Dermis lymphatic vessel endothelial cell (primary cell): ENCODE data around the gene SIRPB2. TPM values are rescaled to one million over a fixed set of nuclear protein-coding genes. Genes with fewer than 3 reads are reported as not detected.

Experiments
- total RNA-seq: library from RNA; depleted of rRNA; stranded (reverse); fragments of >200 nt; gene quantifications from 2 replicates; pipeline ENCODE4 v1.2.1, GENCODE V29; 2014

SIRPB2 gene
- total RNA-seq: 0.09 and 0.11 TPM in 2 replicates

GRCh38 chr20:1491281-1491840 lies at the start of gene SIRPB2:
Gene SIRPB2, minus strand, starts transcription at chr20:1491420. Its CDS starts 61 bp downstream, at chr20:1491359.

GRCh38 chr20:1466211-1467081 lies 24.8 kb downstream of the SIRPB2 start, which contains the start of gene NSFL1C:
Gene NSFL1C, minus strand, starts transcription at chr20:1466849. Its CDS starts 25 bp downstream, at chr20:1466824.

Other genes starting within 250 kb of the SIRPB2 start
- 0.54 and 0.86 TPM in 2 replicates for gene SNPH, start 225.1 kb downstream of the SIRPB2 start, total RNA-seq
- 3.7 and 5.4 TPM in 2 replicates for gene SDCBP2, start 162.3 kb downstream of the SIRPB2 start, total RNA-seq
- gene FKBP1A, start 98.4 kb downstream of the SIRPB2 start, total RNA-seq: 256 and 263 TPM in 2 replicates
- 20.0 and 22.9 TPM in 2 replicates for gene NSFL1C, start 24.6 kb downstream of the SIRPB2 start, total RNA-seq
- gene SIRPD, start 66.3 kb upstream of the SIRPB2 start, total RNA-seq: not detected in 2 replicates
- gene SIRPB1, start 128.6 kb upstream of the SIRPB2 start, total RNA-seq: 2.8 and 3.3 TPM in 2 replicates
- gene SIRPG, start 166.4 kb upstream of the SIRPB2 start, total RNA-seq: not detected in 2 replicates